ENCODE results near the gene GABBR2. TPM values are rescaled to one million over a fixed set of nuclear protein-coding genes. Genes with fewer than 3 reads are reported as not detected.

The GABBR2 gene
- total and polyA plus RNA-seq, 2 experiments from 2014 or later, result 0.89 to 1.3 TPM

- no peaks in the 10 kb centered on the region for H3K27me3 ChIP-seq (ENCODE audit: insufficient read depth)
- no peak overlapping the region for H2AFZ ChIP-seq
- peaks cover 11% of the 10 kb centered on the region for H3K9me2 ChIP-seq (ENCODE audit: insufficient read depth)
- no peak for TF ChIP-seq NANOG (IDR thresholded peaks at IDR 0.05; ENCODE audit: borderline replicate concordance)
- TF ChIP-seq ZNF114 (CRISPR knock-in tag; IDR thresholded peaks at IDR 0.05), result no peak
- TF ChIP-seq CTCF (conservative IDR thresholded peaks at IDR 0.05; ENCODE audit: low read depth in 2 of 2), result no peak
- TF ChIP-seq ZNF462 (CRISPR knock-in tag; IDR thresholded peaks at IDR 0.05), result no peak
- no peak for TF ChIP-seq JUNB (IDR thresholded peaks at IDR 0.05; ENCODE audit: unreplicated experiment)
- TF ChIP-seq CREB1 (CRISPR knock-in tag; IDR thresholded peaks at IDR 0.05; ENCODE audit: low read depth), result no peak
- no peak for TF ChIP-seq STAT1 (IDR thresholded peaks at IDR 0.05; ENCODE audit: unreplicated experiment)
- TF ChIP-seq REST (IDR thresholded peaks at IDR 0.05; ENCODE audit: unreplicated experiment), result no peak
- TF ChIP-seq POLR2AphosphoS5 (IDR thresholded peaks at IDR 0.05; ENCODE audit: low read depth), result no peak
- TF ChIP-seq ETS1 (IDR thresholded peaks at IDR 0.05), result no peak
- TF ChIP-seq EZH2 (IDR thresholded peaks at IDR 0.05; ENCODE audit: low read depth, unreplicated experiment), result no peak
- TF ChIP-seq EZH2phosphoT487 (IDR thresholded peaks at IDR 0.05; ENCODE audit: unreplicated experiment), result no peak
- TF ChIP-seq ZNF331 (CRISPR knock-in tag; IDR thresholded peaks at IDR 0.05; ENCODE audit: low read depth), result no peak
- ATAC-seq (no peak), DNase-seq (ENCODE audit: low spot score) (no peak)
- no peaks in the 10 kb centered on the region for H3K9me3 Mint-ChIP-seq
- no peak overlapping the region for H3K4me2 ChIP-seq
- no peak overlapping the region for H3K4me3 ChIP-seq
- no peak overlapping the region for H3K4me3 Mint-ChIP-seq
- no peaks in the 10 kb centered on the region for H4K20me1 ChIP-seq (replicated peaks; ENCODE audit: insufficient read depth)
- H3K79me2 ChIP-seq (replicated peaks; ENCODE audit: insufficient read depth), result no peaks in the 10 kb centered on the region
- H3F3A ChIP-seq (replicated peaks; ENCODE audit: low read depth), result no peaks in the 10 kb centered on the region
- H3K36me3 Mint-ChIP-seq (ENCODE audit: low read depth), result no peaks in the 10 kb centered on the region
- peaks cover 3% of the 10 kb centered on the region for H3K27me3 Mint-ChIP-seq (ENCODE audit: insufficient read depth, low read depth, poor library complexity)
- H3K4me1 ChIP-seq (ENCODE audit: insufficient read depth), result no peaks in the 10 kb centered on the region
- no peak overlapping the region for H3K27ac Mint-ChIP-seq
- no peaks in the 10 kb centered on the region for H3K36me3 ChIP-seq (ENCODE audit: insufficient read depth)
- no peak overlapping the region for H3K27ac ChIP-seq (ENCODE audit: low read depth)
- no peaks in the 10 kb centered on the region for H3K4me1 Mint-ChIP-seq
Observed at GRCh38 chr9:98345011-98345410, 363.7 kb downstream of the GABBR2 start.

All from GM23338 (cell line).